SK-N-SH (cell line): Measurements from ENCODE around the gene IQCN. TPM values are rescaled to one million over a fixed set of nuclear protein-coding genes. Genes with fewer than 3 reads are reported as not detected.

ENCODE experiments used
- CHD2 ChIP-seq: fragments of 150-350 bp; IDR thresholded peaks from 2 replicates; pipeline ENCODE4 v1.6.1; 2018; ENCODE audit warnings: low read length; ENCODE audit not compliant: partially characterized antibody
- EZH2phosphoT487 ChIP-seq: fragments of 200-600 bp; sonication (generic); IDR thresholded peaks from 2 replicates; pipeline ENCODE4 v1.6.1; 2017; ENCODE audit warnings: low read depth, mixed run types, mild to moderate bottlenecking, antibody characterized with exemption, moderate library complexity, borderline replicate concordance
- FOXJ3 ChIP-seq: sonication (generic); formaldehyde crosslinking; IDR thresholded peaks from 2 replicates; pipeline ENCODE4 v1.5.1; 2020; ENCODE audit warnings: mild to moderate bottlenecking, missing genetic modification reagents
- FOXM1 ChIP-seq: IDR thresholded peaks from 2 replicates; pipeline ENCODE4 v1.4.0; 2012; ENCODE audit warnings: low read depth, mild to moderate bottlenecking
- GABPA ChIP-seq: IDR thresholded peaks from 2 replicates; pipeline ENCODE4 v1.4.0; 2012; ENCODE audit warnings: low read depth, mild to moderate bottlenecking
- GATA2 ChIP-seq: sonication (generic); formaldehyde crosslinking; IDR thresholded peaks from 2 replicates; pipeline ENCODE4 v1.5.0; 2020; ENCODE audit warnings: mild to moderate bottlenecking, missing genetic modification reagents
- IRF3 ChIP-seq: fragments of 150-350 bp; IDR thresholded peaks from 2 replicates; pipeline ENCODE4 v1.6.1; 2016; ENCODE audit warnings: mild to moderate bottlenecking, low read depth, low read length
- JUND ChIP-seq: IDR thresholded peaks from 2 replicates; pipeline ENCODE4 v1.4.0; 2012
- MXI1 ChIP-seq: IDR thresholded peaks from 2 replicates; pipeline ENCODE4 v1.6.1; 2012; ENCODE audit warnings: mild to moderate bottlenecking, low read depth, low read length, improper control_type of control experiment
- NFIC ChIP-seq: IDR thresholded peaks from 2 replicates; pipeline ENCODE4 v1.4.0; 2012; ENCODE audit warnings: borderline replicate concordance
- NRF1 ChIP-seq: IDR thresholded peaks from 2 replicates; pipeline ENCODE4 v1.6.1; 2012; ENCODE audit warnings: low read depth, mild to moderate bottlenecking, low read length
- PBX3 ChIP-seq: IDR thresholded peaks from 2 replicates; pipeline ENCODE4; 2012
- POLR2AphosphoS5 ChIP-seq: IDR thresholded peaks from 2 replicates; pipeline ENCODE4 v1.6.1; 2012; ENCODE audit warnings: low read depth, low read length
- RAD21 ChIP-seq: IDR thresholded peaks from 2 replicates; pipeline ENCODE4 v1.6.1; 2012; ENCODE audit warnings: mild to moderate bottlenecking, low read length
- SMC3 ChIP-seq: IDR thresholded peaks from 2 replicates; pipeline ENCODE4 v1.6.1; 2012; ENCODE audit warnings: low read depth, low read length, improper control_type of control experiment
- TAF1 ChIP-seq: IDR thresholded peaks from 2 replicates; pipeline ENCODE4 v1.6.1; 2012; ENCODE audit warnings: low read depth, mild to moderate bottlenecking, low read length, moderate library complexity, borderline replicate concordance
- TCF12 ChIP-seq: IDR thresholded peaks from 2 replicates; pipeline ENCODE4 v1.4.0; 2012
- TEAD4 ChIP-seq: IDR thresholded peaks from 2 replicates; pipeline ENCODE4 v1.4.0; 2012; ENCODE audit warnings: mild to moderate bottlenecking, borderline replicate concordance; ENCODE audit not compliant: insufficient read depth
- ZBTB33 ChIP-seq: IDR thresholded peaks from 2 replicates; pipeline ENCODE4 v1.4.0; 2012; ENCODE audit warnings: low read depth, borderline replicate concordance
- polyA plus RNA-seq, 3 experiments: library from polyadenylated mRNA; depleted of rRNA; stranded (reverse); fragments of >200 nt; gene quantifications; 2 replicates each; pipeline ENCODE4 v1.2.3, GENCODE V29; 2012
- TF ChIP-seq, protein P1 (sequence below): IDR thresholded peaks from 2 replicates; pipeline ENCODE4 v1.6.1; 2012; ENCODE audit warnings: mild to moderate bottlenecking, low read depth, low read length, moderate library complexity
- TF ChIP-seq, protein P2 (sequence below): fragments of 200-600 bp; sonication (generic); IDR thresholded peaks from 2 replicates; pipeline ENCODE4 v1.6.1; 2017; ENCODE audit warnings: antibody characterized with exemption, mild to moderate bottlenecking, moderate library complexity

Gene IQCN
- polyA plus RNA-seq, 1 of the 3 experiments (the other 2 are of a cell fraction): 2.5 TPM

DNA sequence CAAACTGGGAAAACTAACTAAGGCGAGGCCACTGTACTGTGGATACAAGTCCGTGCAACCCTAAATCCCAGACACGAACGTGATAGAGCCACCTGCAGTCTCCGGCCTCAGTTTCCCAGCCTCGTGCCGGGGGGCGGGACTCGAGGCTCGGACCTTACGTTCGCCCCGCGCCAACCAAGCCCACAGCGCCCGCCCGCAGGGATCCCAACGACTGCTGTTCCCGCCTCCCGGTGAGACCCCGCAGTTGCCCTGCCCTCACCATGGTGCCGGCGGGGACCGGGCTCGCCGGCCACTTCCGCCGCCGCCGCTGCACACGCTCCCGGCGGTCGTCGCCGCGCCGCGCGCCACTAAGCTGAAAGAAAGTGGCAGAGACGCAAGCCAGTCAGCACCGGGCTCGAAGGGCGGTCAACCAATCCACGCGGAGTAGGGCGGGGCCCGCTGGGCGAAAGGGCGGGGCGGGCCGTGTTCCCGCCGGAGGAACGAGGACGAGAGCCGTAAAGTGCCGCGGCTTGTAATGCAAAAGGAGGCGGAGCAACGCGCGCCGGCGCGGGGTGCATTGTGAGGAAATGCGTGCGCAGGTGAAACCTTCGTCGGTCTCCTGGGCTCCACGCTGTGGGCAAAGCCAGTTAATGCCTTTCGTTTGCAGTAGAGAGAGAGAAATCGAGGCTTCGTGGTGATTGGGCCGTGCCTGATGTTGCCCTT is 48.7 kb upstream of the IQCN start, which contains the start of gene LSM4 (continued):
- TF ChIP-seq ZBTB33 (peak; percentile 77), PBX3 (peak; percentile 98), NRF1 (peak; percentile 91), MXI1 (peak; percentile 90), RAD21 (peak; percentile 55), POLR2AphosphoS5 (peak; percentile 76), SMC3 (peak; percentile 61), TCF12 (no peak), TEAD4 (no peak), GATA2 (CRISPR knock-in tag) (no peak), EZH2phosphoT487 (no peak), JUND (no peak), GABPA (peak; percentile 62), FOXM1 (no peak), IRF3 (peak; percentile 52; the same call in 1 of the 2 replicates), TAF1 (peak; percentile 74; the same call in 1 of the 2 replicates), FOXJ3 (no peak), CHD2 (peak; percentile 79), NFIC (no peak)
- TF ChIP-seq, protein P1, sequence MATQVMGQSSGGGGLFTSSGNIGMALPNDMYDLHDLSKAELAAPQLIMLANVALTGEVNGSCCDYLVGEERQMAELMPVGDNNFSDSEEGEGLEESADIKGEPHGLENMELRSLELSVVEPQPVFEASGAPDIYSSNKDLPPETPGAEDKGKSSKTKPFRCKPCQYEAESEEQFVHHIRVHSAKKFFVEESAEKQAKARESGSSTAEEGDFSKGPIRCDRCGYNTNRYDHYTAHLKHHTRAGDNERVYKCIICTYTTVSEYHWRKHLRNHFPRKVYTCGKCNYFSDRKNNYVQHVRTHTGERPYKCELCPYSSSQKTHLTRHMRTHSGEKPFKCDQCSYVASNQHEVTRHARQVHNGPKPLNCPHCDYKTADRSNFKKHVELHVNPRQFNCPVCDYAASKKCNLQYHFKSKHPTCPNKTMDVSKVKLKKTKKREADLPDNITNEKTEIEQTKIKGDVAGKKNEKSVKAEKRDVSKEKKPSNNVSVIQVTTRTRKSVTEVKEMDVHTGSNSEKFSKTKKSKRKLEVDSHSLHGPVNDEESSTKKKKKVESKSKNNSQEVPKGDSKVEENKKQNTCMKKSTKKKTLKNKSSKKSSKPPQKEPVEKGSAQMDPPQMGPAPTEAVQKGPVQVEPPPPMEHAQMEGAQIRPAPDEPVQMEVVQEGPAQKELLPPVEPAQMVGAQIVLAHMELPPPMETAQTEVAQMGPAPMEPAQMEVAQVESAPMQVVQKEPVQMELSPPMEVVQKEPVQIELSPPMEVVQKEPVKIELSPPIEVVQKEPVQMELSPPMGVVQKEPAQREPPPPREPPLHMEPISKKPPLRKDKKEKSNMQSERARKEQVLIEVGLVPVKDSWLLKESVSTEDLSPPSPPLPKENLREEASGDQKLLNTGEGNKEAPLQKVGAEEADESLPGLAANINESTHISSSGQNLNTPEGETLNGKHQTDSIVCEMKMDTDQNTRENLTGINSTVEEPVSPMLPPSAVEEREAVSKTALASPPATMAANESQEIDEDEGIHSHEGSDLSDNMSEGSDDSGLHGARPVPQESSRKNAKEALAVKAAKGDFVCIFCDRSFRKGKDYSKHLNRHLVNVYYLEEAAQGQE: no peak
- TF ChIP-seq, protein P2, sequence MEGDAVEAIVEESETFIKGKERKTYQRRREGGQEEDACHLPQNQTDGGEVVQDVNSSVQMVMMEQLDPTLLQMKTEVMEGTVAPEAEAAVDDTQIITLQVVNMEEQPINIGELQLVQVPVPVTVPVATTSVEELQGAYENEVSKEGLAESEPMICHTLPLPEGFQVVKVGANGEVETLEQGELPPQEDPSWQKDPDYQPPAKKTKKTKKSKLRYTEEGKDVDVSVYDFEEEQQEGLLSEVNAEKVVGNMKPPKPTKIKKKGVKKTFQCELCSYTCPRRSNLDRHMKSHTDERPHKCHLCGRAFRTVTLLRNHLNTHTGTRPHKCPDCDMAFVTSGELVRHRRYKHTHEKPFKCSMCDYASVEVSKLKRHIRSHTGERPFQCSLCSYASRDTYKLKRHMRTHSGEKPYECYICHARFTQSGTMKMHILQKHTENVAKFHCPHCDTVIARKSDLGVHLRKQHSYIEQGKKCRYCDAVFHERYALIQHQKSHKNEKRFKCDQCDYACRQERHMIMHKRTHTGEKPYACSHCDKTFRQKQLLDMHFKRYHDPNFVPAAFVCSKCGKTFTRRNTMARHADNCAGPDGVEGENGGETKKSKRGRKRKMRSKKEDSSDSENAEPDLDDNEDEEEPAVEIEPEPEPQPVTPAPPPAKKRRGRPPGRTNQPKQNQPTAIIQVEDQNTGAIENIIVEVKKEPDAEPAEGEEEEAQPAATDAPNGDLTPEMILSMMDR: peak; percentile 22
